ENCODE results near the gene MLXIPL.
"Not testable (repeated sequence)": the region's sequence is repeated elsewhere in the genome, so short reads cannot be mapped to it uniquely, and the experiment has no call there.

MLXIPL gene, protein sequence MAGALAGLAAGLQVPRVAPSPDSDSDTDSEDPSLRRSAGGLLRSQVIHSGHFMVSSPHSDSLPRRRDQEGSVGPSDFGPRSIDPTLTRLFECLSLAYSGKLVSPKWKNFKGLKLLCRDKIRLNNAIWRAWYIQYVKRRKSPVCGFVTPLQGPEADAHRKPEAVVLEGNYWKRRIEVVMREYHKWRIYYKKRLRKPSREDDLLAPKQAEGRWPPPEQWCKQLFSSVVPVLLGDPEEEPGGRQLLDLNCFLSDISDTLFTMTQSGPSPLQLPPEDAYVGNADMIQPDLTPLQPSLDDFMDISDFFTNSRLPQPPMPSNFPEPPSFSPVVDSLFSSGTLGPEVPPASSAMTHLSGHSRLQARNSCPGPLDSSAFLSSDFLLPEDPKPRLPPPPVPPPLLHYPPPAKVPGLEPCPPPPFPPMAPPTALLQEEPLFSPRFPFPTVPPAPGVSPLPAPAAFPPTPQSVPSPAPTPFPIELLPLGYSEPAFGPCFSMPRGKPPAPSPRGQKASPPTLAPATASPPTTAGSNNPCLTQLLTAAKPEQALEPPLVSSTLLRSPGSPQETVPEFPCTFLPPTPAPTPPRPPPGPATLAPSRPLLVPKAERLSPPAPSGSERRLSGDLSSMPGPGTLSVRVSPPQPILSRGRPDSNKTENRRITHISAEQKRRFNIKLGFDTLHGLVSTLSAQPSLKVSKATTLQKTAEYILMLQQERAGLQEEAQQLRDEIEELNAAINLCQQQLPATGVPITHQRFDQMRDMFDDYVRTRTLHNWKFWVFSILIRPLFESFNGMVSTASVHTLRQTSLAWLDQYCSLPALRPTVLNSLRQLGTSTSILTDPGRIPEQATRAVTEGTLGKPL

DNA sequence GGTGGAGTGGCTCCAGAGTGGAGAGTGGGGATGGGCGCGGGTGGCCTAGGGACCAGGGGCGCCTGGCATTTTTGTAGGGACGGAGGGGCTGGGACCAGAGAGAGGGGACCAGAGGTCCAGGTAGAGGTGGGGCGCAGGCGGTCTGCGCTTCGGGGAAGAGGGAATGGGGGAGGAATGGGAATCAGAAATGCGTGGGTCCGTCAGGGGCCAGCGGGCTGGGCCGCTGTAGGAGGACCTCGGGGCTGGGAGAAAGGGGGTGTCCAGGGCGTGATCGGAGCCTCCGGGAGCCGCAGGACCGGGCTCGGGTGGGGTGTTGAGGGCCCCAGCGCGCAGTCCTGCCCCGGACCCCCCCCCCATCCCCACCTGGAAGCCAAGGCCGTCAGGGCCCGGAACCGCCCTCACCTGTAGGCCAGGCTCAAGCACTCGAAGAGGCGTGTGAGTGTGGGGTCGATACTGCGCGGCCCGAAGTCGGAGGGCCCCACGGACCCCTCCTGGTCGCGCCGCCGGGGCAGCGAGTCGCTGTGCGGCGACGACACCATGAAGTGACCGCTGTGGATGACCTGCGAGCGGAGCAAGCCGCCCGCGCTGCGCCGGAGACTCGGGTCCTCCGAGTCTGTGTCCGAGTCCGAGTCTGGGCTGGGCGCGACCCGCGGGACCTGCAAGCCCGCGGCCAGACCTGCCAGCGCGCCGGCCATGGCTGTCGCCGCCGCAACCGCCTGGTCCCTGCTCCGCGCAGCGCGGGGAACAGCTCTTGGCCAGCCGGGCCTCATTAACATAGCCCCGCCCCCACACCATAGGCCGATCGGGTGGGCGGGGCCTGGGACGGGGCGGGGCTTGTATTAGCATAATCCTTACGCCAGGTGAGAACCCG, at the start of gene MLXIPL:
MLXIPL (minus strand) TSS at position 725 of the 871 bp plus-strand sequence; CDS start at position 695, 30 bp downstream.
- DNase-seq (ENCODE audit: low spot score) = peak; percentile 94

DNA sequence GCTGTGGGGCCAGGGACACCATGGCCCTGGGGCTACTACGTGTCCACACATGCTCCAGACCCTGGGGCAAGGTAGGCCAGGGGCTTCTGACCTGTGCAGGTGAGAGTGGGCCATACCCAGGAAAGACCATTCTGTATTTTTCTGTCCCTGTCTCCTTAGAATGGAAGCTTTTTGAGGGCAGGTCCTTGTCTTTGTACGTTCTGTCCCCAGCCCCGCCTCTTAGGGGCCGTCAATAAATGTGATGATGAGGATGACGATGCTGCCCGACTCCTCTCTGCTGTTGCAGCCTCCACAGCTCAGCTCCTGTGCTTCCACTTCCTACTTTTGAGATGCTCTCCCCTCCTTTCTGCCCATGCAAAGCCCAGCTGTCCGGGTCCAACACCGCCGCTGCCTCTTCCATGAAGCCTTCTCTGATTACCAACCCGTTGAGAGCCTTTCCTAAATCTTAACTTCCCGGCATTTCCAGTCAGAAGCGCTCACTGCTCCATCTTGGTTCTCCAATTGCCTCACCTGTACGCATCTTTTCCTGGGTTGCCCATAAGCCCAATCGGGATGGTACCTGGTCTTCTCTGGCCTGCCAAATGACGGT, 47.6 kb upstream of the MLXIPL start:
- no peak for DNase-seq (ENCODE audit: low spot score)

DNA sequence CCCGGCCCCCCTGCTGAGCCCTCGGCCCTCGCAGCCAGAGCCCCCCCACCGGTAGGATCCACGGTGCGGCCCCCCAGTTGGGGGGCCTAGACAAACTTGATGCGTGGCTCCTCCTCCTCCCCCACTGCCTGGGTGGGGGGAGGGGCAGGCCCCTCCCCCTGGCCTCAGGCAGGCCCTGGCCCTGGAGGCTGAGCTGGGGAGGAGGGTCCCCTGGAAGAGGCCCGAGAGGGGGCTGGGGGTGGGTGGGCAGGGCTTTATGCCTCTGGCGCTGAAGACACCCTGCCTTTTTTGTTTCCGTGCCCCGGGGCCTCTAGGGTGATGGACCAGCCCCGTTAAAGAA, 47.0 kb upstream of the MLXIPL start:
- DNase-seq (ENCODE audit: low spot score) = no peak

DNA sequence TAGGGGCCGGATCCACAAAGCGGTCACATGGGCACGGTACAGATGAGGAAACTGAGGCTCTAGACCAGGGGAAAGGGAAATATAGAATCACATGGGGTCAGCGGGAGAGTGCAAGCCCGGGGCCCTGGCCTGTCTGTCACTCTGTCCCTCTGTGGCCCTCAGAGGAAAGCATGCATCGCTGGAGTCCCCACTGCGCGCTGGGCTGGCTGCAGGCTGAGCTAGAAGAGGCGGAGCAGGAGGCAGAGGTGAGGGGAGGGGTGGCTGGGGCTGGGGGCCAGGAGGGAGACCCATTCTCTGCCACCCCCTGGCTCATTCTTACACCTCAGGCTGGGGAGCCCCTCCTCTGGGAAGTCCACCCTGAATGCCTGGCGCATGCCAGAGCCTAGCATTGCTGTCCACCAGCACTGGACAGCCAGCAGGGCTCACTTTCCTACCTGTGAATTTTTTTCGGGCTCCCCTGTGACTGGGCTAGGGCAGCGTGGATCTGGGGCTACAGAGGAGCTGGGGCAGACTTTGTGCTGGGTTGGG, 45.6 kb upstream of the MLXIPL start:
- no peak for DNase-seq (ENCODE audit: low spot score)

DNA sequence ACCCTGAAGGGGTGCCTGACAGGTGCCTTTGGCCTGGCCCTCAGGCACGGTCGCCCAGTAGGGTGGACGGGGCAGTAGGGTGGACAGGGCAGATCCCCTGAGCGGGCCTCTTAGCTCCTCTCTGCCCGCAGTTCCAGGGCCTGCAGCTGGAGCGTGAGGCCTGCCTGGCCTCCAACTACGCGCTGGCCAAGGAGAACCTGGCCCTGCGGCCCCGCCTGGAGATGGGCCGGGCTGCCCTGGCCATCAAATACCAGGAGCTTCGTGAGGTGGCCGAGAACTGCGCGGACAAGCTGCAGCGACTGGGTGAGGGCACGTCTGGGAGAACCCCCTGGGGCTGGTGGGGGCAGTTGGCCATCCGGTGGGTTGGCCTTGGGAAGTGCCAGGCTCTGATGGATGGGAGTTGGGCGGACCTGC, 45.0 kb upstream of the MLXIPL start:
- DNase-seq (ENCODE audit: low spot score) = no peak

DNA sequence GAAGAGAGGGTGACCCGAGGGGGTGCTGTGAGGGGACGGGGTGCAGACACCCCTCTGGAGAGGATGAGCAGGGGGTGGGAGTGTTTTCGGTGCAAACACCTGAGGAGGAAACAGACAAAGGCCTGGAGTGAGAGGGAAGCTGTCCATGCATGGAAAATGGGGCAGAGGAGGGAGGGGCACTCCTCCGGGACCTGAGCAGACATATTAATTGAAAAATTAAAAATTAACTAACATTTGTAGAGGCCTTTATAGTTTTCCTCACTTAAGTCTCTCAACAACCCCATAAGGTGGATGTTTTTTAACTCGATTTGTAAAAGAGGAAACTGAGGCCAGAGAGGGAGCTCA, 44.5 kb upstream of the MLXIPL start:
- no peak for DNase-seq (ENCODE audit: low spot score)

DNA sequence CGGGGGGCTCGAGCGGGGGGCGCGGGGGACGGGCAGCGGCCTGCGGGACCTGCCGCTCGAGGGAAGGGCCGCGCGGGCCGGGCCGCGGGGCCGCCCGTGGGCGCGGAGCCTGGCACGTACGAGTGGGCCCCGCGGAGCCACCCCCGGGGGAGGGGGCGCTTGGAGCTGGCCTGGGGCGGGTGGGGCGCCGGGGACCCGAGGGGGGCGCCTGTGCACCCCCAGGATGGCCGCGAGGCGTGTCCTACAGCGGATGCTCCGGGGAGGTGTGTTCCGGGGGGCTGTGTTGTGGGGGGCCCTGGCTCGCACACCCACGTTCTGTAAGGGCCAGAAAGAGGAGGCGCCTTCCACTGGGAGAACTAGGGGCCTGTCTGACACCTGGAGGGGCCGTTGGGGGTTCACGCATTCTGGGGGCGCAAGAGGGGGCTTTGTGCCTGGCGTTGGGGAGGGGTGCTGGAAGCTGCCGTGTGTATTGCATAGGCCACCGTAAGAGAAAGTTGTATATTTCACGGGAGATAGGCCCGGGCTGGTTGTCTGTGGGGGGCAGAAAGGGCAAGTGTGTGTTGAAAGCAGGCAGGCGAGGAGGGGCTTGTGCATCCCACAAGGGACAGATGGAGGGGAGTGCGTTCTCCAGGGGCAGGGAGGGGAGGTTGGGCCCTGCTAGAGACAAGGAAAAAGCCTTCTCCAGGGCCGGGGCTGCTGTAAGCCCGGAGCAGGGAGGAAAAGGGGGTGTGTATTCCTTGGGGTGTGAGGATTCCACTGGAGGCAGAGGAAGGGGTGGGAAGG, 44.0 kb upstream of the MLXIPL start:
- no peak for DNase-seq (ENCODE audit: low spot score)

DNA sequence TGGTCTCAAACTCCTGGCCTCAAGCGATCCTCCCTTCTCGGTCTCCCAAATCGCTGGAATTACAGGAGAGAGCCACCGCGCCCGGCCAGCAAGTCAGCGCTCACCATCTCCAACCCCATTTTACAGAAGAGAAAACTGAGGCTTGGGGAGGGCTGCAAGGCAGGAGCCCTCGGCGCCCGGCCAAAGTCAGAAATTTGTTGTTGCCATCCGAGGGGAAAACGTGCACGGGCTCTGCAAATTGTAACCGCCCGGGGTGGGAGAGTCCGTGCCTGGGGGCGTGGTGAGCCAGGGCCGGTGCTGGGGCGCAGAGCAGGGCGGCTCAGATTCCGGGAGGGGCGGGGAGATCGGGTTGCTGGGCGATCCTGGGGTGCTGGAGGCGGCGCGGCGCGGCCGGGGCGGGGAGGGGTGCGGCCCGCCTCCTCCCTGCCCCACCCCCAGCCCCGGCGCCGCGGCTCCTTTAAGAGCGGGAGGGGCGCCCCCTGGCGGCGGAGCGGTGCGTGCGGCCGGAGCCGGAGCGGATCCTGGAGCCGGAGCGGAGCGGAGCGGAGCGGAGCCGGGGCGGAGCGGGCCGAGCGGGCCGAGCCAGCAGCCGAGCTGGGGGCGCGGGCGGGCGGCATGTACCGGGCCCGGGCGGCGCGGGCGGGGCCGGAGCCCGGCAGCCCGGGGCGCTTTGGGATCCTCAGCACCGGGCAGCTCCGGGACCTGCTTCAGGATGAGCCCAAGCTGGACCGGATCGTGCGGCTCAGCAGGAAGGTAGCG, 43.2 kb upstream of the MLXIPL start, which contains the start of gene VPS37D:
VPS37D (plus strand) TSS at position 488 of the 759 bp plus-strand sequence; CDS start at position 616, 128 bp downstream.
- DNase-seq (ENCODE audit: low spot score) = peak; percentile 92

DNA sequence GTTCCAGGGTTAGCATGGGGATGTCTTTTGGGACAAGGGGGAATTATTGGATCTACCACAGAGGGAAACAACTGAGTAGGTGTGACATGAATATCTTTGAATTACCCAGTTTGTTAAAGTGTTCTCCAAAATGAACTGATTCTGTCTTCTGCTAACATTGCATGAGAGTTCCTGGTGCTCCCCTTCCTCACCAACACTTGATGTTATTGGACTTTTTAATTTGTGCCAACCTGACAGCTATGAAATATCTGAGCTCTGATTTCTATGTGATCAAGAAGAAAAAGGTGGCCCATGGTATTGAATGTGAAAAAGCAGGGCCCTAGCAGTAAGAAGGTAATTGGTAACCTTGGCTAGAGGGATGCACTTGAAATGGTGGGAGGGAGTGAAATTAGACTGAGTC, 38.7 kb upstream of the MLXIPL start:
- no peak for DNase-seq (ENCODE audit: low spot score)

DNA sequence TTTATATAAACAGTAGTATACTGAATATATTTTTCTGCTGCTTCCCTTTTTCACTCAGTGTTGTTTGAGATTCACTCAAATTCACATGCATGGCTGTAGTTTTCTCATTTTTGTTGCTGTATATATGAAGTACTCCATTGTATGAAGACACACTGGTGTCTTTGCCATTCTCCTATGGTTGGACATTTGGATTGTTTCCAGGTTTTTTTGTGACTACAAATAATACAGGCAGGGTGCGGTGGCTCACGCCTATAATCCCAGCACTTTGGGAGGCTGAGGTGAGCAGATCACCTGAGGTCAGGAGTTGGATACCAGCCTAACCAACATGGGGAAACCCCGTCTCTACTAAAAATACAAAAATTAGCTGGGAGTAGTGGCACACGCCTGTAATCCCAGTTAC, 36.3 kb upstream of the MLXIPL start:
- DNase-seq (ENCODE audit: low spot score) = not testable (repeated sequence)

DNA sequence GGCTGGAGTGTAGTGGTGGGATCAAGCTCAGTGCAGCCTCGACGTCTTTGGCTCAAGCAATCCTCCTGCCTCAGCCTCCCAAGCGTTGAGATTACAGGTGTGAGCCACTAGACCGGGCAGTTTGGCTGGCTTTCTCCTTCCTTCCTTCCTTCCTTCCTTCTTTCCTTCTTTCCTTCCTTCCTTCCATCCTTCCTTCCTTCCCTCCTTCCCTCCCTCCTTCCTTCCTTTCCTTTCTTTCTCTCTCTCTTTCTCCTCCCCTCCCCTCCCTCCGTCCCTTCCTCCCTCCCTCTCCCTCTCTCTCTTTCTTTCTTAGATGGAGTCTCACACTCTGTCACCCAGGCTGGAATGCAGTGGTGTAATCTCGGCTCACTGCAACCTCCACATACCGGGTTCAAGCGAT, 35.7 kb upstream of the MLXIPL start:
- DNase-seq (ENCODE audit: low spot score) = no peak

DNA sequence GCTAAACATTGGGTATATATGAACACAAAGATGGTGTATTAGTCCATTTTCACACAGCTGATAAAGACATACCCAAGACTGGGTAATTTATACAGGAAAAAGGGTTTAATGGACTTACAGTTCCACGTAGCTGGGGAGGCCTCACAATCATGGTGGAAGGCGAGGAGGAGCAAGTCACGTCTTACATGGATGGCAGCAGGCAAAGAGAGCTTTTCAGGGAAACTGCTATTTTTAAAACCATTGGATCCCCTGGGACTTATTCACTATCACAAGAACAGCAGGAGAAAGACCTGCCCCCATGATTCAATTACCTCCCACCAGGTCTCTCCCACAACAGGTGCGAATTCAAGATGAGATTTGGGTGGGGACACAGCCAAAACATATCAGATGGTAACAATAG, 31.0 kb upstream of the MLXIPL start:
- DNase-seq (ENCODE audit: low spot score) = not testable (repeated sequence)

DNA sequence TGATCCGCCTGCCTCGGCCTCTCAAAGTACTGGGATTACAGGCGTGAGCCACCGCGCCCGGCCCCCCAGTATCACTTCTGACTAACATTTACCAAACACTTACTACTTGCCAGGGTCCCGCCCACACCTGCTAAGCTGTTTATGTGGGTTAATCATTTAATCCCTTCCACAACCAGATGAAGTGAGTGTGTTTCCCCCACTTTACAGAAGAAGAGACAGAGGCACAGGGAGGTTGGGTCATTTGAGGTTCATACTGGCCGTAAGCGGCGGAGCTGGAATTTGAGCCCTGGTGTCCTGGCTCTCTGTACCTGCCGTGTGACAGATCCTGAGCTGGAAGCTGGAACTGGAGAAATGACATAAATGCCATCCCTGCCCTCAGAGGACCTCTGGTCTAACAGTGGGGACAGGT, 28.2 kb upstream of the MLXIPL start:
- no peak for DNase-seq (ENCODE audit: low spot score)

DNA sequence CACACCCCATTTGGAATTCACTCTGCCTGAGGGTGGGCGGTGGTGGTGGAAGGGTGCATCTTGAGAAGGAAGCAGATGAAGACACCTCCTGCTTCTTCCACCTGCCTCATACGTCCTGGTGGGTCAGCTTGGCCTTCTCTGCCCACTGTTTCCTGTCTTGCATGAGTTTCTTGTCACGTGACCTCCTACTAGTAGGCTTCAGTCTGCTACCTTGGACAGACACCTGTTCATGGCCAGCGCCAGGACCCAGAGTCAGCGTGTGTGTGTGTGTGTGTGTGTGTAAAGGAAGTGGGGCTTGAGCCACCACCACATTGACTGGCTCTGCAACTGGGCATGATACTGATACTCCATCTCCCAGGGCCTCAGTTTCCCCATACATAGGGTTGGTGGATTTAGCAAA, 26.2 kb upstream of the MLXIPL start:
- no peak for DNase-seq (ENCODE audit: low spot score)

DNA sequence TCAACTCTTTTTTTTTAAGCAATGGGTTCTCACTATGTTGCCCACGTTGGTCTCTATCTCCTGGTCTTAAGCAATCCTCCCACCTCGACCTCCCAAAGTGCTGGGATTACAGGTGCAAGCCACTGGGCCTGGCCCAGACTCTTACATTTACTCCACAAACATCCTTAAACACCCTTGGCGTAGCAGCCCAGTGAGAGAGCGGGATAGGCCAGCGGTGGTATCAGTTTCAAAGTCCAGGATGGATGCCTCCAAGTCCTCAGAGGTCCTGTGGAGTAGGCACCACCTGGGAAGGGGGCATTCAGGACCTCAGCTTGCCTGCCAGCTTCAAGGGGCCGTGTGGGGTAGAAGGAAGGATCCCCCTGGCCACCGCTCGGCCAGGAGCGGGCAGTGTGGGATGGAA, 25.3 kb upstream of the MLXIPL start:
- DNase-seq (ENCODE audit: low spot score) = no peak

DNA sequence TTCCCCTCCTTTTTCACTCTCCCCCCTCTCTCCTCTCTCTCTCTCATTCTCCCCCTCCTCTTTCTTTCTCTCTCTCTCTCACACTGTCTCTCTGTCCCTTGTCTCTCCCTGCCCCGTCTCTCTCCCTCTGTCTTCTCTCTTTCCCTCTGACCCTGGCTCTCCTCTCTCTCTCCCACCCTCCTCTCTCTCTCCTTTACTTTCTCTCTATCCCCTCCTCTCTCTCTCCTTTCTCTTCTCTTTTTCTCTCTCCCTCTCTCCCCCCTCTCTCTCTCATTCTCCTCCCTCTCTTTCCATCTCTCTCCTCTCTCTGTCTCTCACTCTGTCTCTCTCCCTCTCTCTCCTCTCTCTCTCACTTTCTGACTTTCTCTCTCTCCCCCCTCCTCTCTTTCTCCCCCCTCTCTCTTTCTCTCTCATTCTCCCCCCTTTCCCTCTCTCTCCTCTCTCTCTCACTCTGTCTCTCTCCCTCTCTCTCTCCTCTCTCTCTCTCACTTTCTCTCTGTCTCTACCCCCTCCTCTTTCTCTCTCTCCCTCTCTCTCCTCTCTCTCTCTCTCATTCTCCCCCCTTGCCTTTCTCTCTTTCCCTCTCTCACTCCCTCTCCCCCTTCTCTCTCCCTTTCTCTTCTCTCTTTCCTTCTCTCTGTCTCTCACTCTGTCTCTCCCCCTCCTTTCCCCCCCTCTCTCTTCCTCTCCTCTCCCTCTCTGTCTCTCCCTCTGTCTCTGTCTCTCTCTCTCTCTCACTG, 24.4 kb upstream of the MLXIPL start:
- DNase-seq (ENCODE audit: low spot score) = no peak

DNA sequence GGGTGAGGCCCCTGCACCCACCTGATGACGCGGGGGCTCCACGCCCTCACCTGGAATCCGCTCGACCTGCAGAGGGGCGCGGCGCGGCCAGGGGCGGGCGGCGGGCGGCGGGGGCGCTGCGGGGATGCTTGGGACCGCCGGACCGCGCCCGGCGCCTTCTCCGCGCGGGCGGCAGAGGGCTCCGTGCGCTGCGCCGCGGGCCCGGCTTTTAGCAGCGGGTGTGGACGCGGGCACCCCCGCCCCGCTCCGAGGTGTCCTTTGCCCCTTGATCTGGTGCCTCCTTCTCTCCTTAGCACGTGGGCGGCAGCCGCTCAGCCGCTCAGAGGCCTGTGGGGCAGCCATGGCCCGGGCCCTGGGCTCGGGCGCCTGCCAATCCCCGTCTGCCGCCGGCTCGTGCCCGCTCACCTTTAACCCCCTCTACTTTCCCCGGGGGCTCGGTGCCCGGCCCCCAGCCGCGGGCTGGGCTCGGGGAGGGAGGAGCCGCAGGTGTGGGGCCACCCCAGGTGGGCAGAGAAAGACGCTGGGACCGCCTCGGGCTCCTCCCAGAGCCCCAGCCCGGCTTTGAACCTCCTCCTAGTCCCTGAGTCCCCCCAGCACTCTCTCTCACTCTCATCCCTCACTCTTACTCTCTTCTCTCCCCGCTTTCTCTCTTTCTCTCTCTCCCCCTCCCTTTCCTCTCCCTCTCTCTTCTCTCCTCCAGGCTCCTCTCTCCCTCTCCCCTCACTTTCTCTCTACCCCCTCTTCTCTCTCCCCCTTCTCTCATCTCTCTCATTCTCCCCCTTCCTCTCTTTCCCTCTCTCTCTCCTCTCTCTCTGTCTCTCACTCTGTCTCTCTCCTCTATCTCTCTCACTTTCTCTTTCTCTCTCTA, 23.6 kb upstream of the MLXIPL start:
- peak; percentile 84 for DNase-seq (ENCODE audit: low spot score)

Measured in SW480 (cell line).